Body of pancreas (tissue), 4 donors: Measurements from ENCODE around the gene NKX1-2. TPM values are rescaled to one million over a fixed set of nuclear protein-coding genes. Genes with fewer than 3 reads are reported as not detected.

Source experiments
- ATAC-seq: fragments of 150-250 bp; one replicate; pipeline ENCODE4 v1.9.1; 2016
- DNase-seq, 4 donors: peaks; one replicate each; pipeline ENCODE4 v3.0.0-alpha.2; 2019
- H3K27ac ChIP-seq, 4 donors: fragments of 200-600 bp; sonication (generic); 1 replicate in 3 of 4; 2 replicates in 1 of 4; pipeline versions ENCODE4 v1.5.1 to v1.6.1; 2016 to 2019; ENCODE audit warnings: mild to moderate bottlenecking in 1 of 4, mixed read lengths in 1 of 4, moderate library complexity in 1 of 4
- H3K27me3 ChIP-seq, 2 donors: fragments of 200-600 bp; sonication (generic); one replicate each; pipeline ENCODE4 v1.6.0; 2016; ENCODE audit warnings: mild to moderate bottlenecking in 1 of 2
- H3K36me3 ChIP-seq, 2 donors: fragments of 200-600 bp; sonication (generic); replicated peaks in 1 of 2; 2 replicates each; pipeline ENCODE4 v1.5.1; 2016; ENCODE audit warnings: low read depth in 2 of 2; ENCODE audit not compliant: insufficient read depth in 1 of 2
- H3K4me1 ChIP-seq: fragments of 200-600 bp; sonication (generic); one replicate; pipeline ENCODE4 v1.6.0; 2016
- H3K4me3 ChIP-seq, 2 donors: fragments of 200-600 bp; sonication (generic); 1 replicate in 1 of 2; 2 replicates in 1 of 2; pipeline ENCODE4 v1.5.1; 2016 to 2019
- H3K9me3 ChIP-seq, 3 donors: fragments of 200-600 bp; sonication (generic); 1 replicate in 2 of 3; 2 replicates in 1 of 3; pipeline ENCODE4 v1.5.1; 2016
- CTCF ChIP-seq, 7 experiments: fragments of 450-650 bp in 4 of 7; fragments of 200-600 bp in 3 of 7; sonication (generic) in 3 of 7; IDR thresholded peaks; one replicate each; pipeline ENCODE4 v1.5.1; 2016 to 2019; ENCODE audit warnings: antibody characterized with exemption in 7 of 7
- POLR2A ChIP-seq, 3 donors: fragments of 450-650 bp; IDR thresholded peaks; one replicate each; pipeline ENCODE4 v1.6.1; 2016; ENCODE audit warnings: antibody characterized with exemption in 3 of 3, mild to moderate bottlenecking in 2 of 3
- WGBS, 2 donors: methylation state at CpG; one replicate each; pipeline ENCODE4 v1.1.5; 2017; 5-methylcytosine and 5-hydroxymethylcytosine counted together
- intact Hi-C: fragments of 100-400 bp; cut with DNase I; formaldehyde crosslinking; loops from one replicate; pipeline ENCODE4 v1.15.1; 2023
- total RNA-seq, 2 donors: library from RNA; depleted of rRNA; stranded (reverse); fragments of >200 nt; gene quantifications; one replicate each; pipeline ENCODE4 v1.1.0, GENCODE V29; 2016

The NKX1-2 gene
- total RNA-seq, 2 donors from 2014 or later, result not detected

GRCh38 chr10:124478515-124478914 lies 28.7 kb upstream of the NKX1-2 start:
- Histone ChIP-seq H3K27ac (no peak overlapping the region), H3K27me3 (no peaks in the 10 kb centered on the region), H3K4me3 (no peak overlapping the region), H3K4me1 (no peaks in the 10 kb centered on the region), H3K9me3 (no peaks in the 10 kb centered on the region), H3K36me3 (no peaks in the 10 kb centered on the region)
- TF ChIP-seq CTCF (IDR thresholded peaks at IDR 0.05) (no peak), POLR2A (IDR thresholded peaks at IDR 0.05) (no peak)
- DNase-seq, result no peak
- no peak for ATAC-seq
- WGBS, 2 donors, result 80 to 94% methylated on average over 9 to 14 of the region's 14 CpGs
- intact Hi-C loops, result no loop called here

GRCh38 chr10:124477614-124478363 lies 28.0 kb upstream of the NKX1-2 start:
- Histone ChIP-seq H3K4me1 (no peaks in the 10 kb centered on the region), H3K36me3 (no peaks in the 10 kb centered on the region), H3K4me3 (no peak overlapping the region), H3K9me3 (no peaks in the 10 kb centered on the region), H3K27me3 (no peaks in the 10 kb centered on the region), H3K27ac (no peak overlapping the region)
- no peak for DNase-seq
- TF ChIP-seq CTCF (IDR thresholded peaks at IDR 0.05) (no peak), POLR2A (IDR thresholded peaks at IDR 0.05) (no peak)
- 67 to 76% methylated on average over 8 to 9 of the region's 11 CpGs for WGBS, 2 donors
- no peak for ATAC-seq
- intact Hi-C loops, result no loop called here

GRCh38 chr10:124476043-124476725 lies 26.3 kb upstream of the NKX1-2 start:
- DNase-seq (no peak), ATAC-seq (no peak)

GRCh38 chr10:124474514-124475070 lies 24.8 kb upstream of the NKX1-2 start:
- Histone ChIP-seq H3K27me3 (no peaks in the 10 kb centered on the region), H3K27ac (no peak overlapping the region), H3K4me3 (no peak overlapping the region), H3K9me3 (no peaks in the 10 kb centered on the region), H3K4me1 (no peaks in the 10 kb centered on the region), H3K36me3 (no peaks in the 10 kb centered on the region)
- intact Hi-C loops, result no loop called here
- TF ChIP-seq CTCF (IDR thresholded peaks at IDR 0.05) (no peak), POLR2A (IDR thresholded peaks at IDR 0.05) (no peak)
- ATAC-seq, result no peak
- DNase-seq, result no peak
- 80 to 84% methylated on average over 9 of the region's 9 CpGs for WGBS, 2 donors

More at GRCh38 chr10:124476043-124476725, 26.3 kb upstream of the NKX1-2 start:
- no peak overlapping the region for H3K27ac ChIP-seq
- no peak overlapping the region for H3K4me3 ChIP-seq
- 92% methylated on average over 18 of the region's 23 CpGs; no CpG with 5 or more reads in 1 of the 2 donors for WGBS, 2 donors
- H3K27me3 ChIP-seq, result no peaks in the 10 kb centered on the region
- H3K9me3 ChIP-seq, result no peaks in the 10 kb centered on the region
- no peaks in the 10 kb centered on the region for H3K36me3 ChIP-seq
- intact Hi-C loops, result no loop called here
- H3K4me1 ChIP-seq, result no peaks in the 10 kb centered on the region
- TF ChIP-seq CTCF (IDR thresholded peaks at IDR 0.05), result no peak
- TF ChIP-seq POLR2A (IDR thresholded peaks at IDR 0.05), result no peak
